C1 segment of cervical spinal cord (tissue), 14 donors: ENCODE results near the gene DYRK1A.
A peak's percentile ranks its signal among the peaks of the same experiment; 100 is the strongest.

Experiments
- DNase-seq, 14 donors: peaks; one replicate each; lab custom pipeline; 2025; lab: John Stamatoyannopoulos, UW

Gene DYRK1A

DNA sequence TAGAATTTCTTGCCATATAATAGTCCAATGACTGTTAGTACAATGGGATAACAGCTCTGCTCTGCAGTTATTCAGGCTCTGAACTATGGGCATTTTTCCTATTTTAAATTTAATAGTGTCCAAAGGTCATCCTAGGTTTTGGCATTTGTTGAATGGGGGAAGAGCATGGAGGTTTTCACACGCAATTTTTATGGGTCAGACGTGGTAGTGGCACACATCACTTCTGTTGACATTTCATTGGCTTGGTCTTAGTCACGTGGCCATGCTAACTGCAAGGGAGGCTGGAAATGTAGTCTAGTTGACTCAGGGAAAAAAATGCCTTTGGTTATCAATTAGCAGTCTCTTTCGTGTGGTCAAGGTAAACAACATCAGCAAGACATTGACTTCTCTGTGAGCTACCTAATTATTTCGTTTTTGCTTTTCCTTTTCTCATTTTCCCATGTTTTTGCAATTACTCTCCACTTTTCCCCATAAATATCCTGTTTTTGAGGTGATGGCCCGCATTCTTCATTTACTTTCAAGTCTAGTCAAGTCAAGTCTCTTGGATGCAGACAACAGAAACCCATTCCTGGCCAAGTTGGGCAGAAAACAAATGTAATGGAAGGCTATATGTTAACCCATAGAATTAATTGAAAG is 82.8 kb downstream of the DYRK1A start:
- DNase-seq = no peak

DNA sequence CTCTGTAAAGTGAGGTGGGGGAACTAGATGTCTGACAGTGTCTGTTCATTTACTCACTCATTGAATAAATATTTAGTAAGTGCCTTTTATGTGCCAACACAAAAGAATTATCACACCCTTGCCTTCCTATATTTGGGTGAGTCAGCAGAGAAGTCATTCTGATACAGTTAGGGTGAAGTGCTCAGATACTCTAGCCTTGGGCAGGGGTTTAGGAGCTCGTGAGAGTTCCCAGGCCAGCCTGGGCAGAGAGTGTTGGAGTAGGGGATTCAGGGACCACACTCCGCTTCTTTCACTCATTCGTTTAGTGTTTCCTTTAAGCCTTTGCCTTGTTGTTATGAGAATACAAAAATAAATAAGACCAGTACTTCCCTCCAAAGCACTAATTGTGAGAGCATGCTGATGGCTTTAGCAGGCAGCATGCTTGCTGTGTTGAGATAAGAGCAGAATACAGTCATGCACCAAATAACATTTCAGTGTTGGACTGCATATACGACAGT is 83.9 kb downstream of the DYRK1A start:
- no peak for DNase-seq

DNA sequence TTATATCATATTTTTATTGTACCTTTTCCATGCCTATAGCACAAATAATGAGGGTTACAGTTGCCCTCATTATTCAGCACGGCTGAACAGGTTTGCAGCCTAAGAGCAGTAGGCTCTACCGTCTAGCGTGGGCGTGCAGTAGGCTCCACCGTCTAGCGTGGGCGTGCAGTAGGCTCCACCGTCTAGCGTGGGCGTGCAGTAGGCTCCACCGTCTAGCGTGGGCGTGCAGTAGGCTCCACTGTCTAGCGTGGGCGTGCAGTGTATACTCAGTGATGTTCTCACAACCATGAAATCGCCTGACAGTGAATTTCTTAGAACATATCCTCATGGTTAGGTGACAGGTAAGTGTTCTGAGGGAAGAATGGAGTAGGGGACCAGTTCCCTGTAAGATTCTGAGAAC is 84.9 kb downstream of the DYRK1A start:
- no peak for DNase-seq

DNA sequence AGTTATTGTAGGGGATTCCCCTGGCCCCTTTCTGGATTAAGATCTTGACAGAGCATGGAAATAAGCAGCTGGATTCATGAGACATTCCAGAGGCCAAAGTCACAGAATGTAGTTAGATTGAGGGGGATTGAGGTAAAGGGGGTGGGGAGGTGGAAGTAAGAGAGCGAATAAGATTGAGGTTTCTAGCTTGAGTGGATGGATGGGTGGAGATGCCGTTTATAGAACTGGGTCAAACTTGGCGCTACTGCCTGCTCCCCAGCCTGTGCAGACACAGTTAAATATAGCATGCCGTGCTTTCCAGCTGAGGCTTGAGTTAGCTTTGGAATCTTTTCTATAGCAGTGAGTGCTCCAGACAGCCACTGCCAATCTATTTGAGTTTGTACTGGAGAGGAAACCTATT is 85.7 kb downstream of the DYRK1A start:
- DNase-seq = peak in 1 of 14 donors; percentile 36

- DNase-seq = no peak
These were observed 86.8 kb downstream of the DYRK1A start for GRCh38 chr21:37453350-37453749.

GRCh38 chr21:37454869-37455503 is 88.4 kb downstream of the DYRK1A start:
- DNase-seq = no peak

- DNase-seq = no peak
These were observed 88.9 kb downstream of the DYRK1A start for GRCh38 chr21:37455504-37455911.

DNA sequence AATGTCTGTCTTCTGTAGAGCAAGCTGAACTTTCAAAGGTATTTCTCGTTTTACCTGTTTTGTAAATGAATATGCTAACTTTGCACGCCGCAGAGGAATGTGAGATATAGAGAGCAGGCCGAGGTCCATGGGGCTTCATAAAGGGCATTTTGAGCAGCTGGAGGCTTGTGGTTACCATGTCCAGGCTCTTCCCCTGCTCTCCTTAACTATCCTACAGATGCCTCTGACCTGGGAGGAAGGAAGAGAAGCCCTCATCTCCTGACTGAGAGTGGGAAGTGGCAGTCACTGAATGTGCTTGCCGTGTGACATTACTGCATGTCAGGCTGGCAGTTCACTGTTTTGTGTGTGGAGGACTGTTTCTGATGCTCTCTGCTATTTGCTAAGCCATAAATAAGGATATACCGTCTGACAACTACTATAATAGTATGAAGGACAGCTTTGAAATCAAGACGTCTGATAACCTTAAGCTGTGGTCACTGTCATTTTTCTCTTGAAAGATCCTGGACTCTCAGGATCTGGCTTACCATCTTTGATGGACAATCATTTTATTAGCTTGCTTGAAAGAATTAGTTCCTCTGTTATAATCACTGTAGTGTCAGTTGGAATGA is 92.2 kb downstream of the DYRK1A start:
- no peak for DNase-seq

DNA sequence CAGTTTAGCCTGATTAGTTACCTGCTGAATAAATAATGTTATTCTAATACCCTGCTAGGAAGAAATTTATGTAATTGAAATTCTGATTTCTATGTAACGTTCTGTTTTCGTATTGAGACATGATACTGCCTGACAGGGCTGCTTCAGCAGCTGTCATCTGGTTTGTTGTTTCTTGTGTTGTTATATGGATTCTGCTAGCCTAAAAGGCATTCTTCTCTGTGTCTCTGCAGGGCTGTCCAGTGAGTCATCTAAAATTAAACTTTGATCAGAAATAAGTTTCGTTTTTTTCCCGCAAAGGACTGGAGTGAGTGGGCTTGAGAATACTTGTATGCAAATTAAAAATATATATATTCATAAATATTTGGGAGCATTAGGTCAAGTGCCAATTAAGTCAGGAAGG is 93.0 kb downstream of the DYRK1A start:
- no peak for DNase-seq

GRCh38 chr21:37460196-37460595 is 93.6 kb downstream of the DYRK1A start:
- no peak for DNase-seq

GRCh38 chr21:37461479-37461878 is 94.9 kb downstream of the DYRK1A start:
- DNase-seq = no peak

GRCh38 chr21:37462087-37462861 is 95.7 kb downstream of the DYRK1A start:
- DNase-seq = no peak

DNA sequence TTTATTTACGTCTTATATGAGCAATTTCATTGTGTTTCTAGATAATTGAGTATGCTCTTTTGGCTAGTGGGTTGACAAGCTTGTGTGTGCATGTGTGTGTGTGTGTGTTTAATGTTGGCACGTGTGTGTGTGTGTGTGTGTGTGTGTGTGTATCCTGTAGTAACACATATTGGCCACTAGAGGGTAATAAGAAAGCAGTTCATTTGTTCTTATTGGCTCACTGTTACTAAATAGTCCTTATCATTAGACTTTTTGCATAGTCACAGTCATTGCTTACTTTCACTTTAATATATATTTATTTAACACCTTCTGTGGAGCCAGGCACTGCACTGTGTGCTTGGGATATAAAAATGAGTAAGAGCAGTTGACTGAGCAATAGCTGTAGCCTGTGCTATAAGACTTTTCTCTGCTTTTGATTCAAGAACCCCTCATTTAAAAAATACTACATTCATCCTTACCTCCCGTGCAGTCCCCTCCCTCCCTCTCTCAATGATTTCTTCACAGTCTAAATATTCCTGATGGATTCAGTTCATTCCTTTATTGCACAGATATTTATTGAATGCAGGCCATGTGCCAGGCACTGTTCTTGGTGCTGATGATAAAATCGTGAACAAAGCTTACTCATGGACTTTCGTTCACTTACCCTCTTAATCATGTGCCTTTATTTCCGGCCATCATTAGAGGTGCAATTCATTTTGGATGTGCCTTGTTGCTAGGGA is 96.7 kb downstream of the DYRK1A start:
- DNase-seq = peak in 3 of 14 donors; percentile 2 to 27 (median 22)

DNA sequence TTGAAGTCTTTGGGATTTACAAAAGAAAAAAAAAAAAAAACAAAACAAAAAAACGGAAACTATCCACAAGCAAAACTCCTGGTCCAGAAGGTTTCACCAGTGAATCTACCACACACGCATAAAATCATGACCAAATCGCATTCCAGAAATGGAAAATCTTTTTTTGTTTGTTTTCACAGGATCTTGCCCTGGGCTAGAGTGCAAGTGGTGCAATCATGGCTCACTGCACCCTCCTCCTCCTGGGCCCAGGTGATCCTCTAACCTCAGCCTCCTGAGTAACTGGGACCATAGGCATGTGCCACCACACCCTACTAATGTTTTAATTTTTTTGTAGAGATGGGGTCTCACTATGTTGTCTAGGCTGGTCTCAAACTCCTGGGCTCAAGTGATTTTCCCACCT is 100.5 kb downstream of the DYRK1A start:
- no peak for DNase-seq

DNA sequence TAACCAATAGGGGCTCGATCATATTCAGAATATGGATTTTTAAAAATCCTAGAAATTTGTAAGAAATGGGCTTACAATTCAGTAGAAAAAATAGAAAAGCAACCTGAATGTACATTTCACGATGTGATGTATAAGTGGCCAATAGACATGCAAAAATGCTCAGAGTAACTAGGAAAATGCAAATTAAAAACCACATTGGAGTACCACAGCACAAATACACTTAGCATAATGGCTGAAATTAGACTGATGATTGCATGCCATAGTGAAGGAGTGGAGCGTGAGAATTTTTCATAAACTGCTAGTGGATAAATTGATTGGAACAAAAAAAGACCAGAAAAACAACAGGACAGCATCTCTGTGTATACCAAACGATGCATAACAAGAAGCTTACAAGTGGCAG is 102.3 kb downstream of the DYRK1A start:
- DNase-seq = no peak

DNA sequence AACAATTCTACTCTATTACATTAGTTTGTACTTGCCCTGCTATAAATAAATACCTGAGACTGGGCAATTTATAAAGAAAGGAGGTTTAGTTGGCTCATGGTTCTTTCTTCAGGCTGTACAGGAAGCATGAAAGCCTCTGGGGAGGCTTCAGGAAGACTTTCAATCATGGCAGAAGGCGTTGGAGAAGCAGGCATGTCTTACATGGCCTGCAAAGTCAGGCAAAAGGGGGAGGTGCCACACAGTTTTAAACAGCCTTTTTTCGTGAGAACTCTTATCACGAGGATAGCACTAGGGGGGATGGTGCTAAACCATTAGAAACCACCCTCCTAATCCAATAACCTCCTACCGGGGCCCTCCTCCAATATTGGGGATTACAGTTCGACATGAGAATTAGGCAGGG is 102.9 kb downstream of the DYRK1A start:
- DNase-seq = no peak

DNA sequence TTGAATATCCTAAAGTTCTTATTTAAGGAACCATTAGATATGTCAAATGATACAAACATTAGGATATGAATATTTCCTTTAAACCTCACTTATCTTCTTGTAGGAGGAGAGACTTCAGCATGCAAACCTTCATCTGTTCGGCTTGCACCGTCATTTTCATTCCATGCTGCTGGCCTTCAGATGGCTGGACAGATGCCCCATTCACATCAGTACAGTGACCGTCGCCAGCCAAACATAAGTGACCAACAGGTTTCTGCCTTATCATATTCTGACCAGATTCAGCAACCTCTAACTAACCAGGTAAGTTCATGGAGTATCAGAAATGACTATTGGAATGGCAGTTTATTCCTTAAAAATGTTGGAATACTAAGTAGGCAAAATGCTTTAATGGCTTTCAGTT is 106.0 kb downstream of the DYRK1A start:
- DNase-seq = no peak

- no peak for DNase-seq
These were observed 106.9 kb downstream of the DYRK1A start for GRCh38 chr21:37473491-37473890.

DNA sequence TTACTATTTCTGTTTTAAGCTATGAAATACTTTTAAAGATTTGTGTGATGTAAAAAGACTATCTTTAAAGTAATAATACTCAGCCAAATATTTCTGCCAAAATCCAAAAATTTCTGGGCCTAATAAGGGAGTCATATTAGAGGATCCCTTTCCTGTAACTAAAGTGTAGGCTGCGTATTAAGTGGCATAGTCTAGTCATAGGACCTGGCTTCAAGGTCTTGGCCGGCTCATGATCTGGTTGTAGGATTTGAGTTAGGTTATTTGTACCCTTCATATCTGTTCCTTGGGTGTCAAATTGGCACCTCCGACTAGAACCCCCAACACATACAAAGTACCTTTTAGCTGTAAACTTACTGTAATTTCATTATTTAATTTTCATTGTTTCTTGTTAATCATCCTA is 107.8 kb downstream of the DYRK1A start:
- no peak for DNase-seq

GRCh38 chr21:37475186-37475868 is 108.8 kb downstream of the DYRK1A start:
- DNase-seq = no peak

DNA sequence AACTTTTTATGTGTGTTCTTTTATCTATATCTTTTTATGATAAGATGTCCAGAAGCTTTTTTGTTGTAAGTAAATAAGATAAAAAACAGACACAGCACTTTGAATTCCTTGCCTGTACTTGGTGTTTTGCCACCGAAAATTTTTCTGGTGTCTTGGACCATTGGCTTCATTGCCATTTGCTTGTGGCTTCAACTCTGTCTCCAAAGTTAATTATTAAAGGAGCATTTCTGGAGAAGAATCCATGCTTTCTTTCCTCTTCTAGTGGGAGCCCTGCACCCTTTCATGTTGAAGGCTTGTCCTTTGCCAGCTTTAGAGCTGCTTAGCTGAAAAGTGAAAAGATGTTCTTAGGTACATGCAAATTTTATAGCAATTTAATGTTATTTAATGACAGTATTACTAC is 112.2 kb downstream of the DYRK1A start:
- no peak for DNase-seq
